Mesendoderm (in vitro differentiated cells): Measurements from ENCODE around the gene ARHGAP26.

Experiments used
- DNase-seq: peaks from one replicate; pipeline ENCODE4 v3.0.0; 2013
- H2AK5ac ChIP-seq: 2 replicates; pipeline ENCODE4 v1.6.1; 2013; ENCODE audit warnings: low read length, inconsistent platforms
- H2BK120ac ChIP-seq: 2 replicates; pipeline ENCODE4 v1.6.1; 2013; ENCODE audit warnings: low read depth, mild to moderate bottlenecking, low read length, moderate library complexity, mixed read lengths
- H2BK15ac ChIP-seq: replicated peaks from 2 replicates; pipeline ENCODE4 v1.6.1; 2013; ENCODE audit warnings: low read depth, mild to moderate bottlenecking, moderate library complexity
- H2BK5ac ChIP-seq: 2 replicates; pipeline ENCODE4 v1.6.1; 2013; ENCODE audit warnings: low read length, inconsistent platforms
- H3K18ac ChIP-seq: 2 replicates; pipeline ENCODE4 v1.6.1; 2013; ENCODE audit warnings: mild to moderate bottlenecking, low read length, mixed read lengths
- H3K23ac ChIP-seq: one replicate; pipeline ENCODE4 v1.6.1; 2013; ENCODE audit warnings: low read length
- H3K27ac ChIP-seq: 2 replicates; pipeline ENCODE4 v1.5.1; 2013; ENCODE audit warnings: low read depth, mild to moderate bottlenecking, inconsistent platforms, low read length, moderate library complexity
- H3K27me3 ChIP-seq: 2 replicates; pipeline ENCODE4 v1.6.1; 2013; ENCODE audit warnings: low read length, control low read depth, mild to moderate bottlenecking, inconsistent platforms; ENCODE audit not compliant: insufficient read depth, poor library complexity
- H3K36me3 ChIP-seq: 2 replicates; pipeline ENCODE4 v1.6.1; 2013; ENCODE audit warnings: low read length, inconsistent platforms; ENCODE audit not compliant: control insufficient read depth, insufficient read depth
- H3K4ac ChIP-seq: one replicate; pipeline ENCODE4 v1.6.1; 2013; ENCODE audit warnings: low read depth, mild to moderate bottlenecking, low read length, moderate library complexity
- H3K4me1 ChIP-seq: 2 replicates; pipeline ENCODE4 v1.6.1; 2013; ENCODE audit warnings: low read depth, low read length, inconsistent platforms; ENCODE audit not compliant: control insufficient read depth
- H3K4me2 ChIP-seq: 2 replicates; pipeline ENCODE4 v1.6.1; 2013; ENCODE audit warnings: low read length
- H3K4me3 ChIP-seq: 2 replicates; pipeline ENCODE4 v1.5.1; 2013; ENCODE audit warnings: mild to moderate bottlenecking, low read length
- H3K56ac ChIP-seq: one replicate; pipeline ENCODE4 v1.6.1; 2013; ENCODE audit warnings: low read length
- H3K79me1 ChIP-seq: 2 replicates; pipeline ENCODE4 v1.6.1; 2013; ENCODE audit warnings: low read length, inconsistent platforms
- H3K79me2 ChIP-seq: 2 replicates; pipeline ENCODE4 v1.6.1; 2013; ENCODE audit warnings: mild to moderate bottlenecking, low read length; ENCODE audit not compliant: control insufficient read depth, insufficient read depth
- H3K9ac ChIP-seq: 2 replicates; pipeline ENCODE4 v1.6.1; 2013; ENCODE audit warnings: low read length, inconsistent platforms
- H4K5ac ChIP-seq: one replicate; pipeline ENCODE4 v1.6.1; 2013; ENCODE audit warnings: low read length
- H4K8ac ChIP-seq: one replicate; pipeline ENCODE4 v1.6.1; 2013; ENCODE audit warnings: low read depth, mild to moderate bottlenecking, control low read depth, low read length, moderate library complexity
- WGBS: extraction: QIAGEN DNeasy Blood & Tissue Kit; methylation state at CpG from one replicate; pipeline ENCODE4 v1.1.7; 2013; ENCODE audit warnings: low lambda C conversion rate, missing lambda C conversion rate; ENCODE audit not compliant: insufficient coverage; ENCODE audit errors: extremely low coverage; 5-methylcytosine and 5-hydroxymethylcytosine counted together

The ARHGAP26 gene

GRCh38 chr5:142813220-142813619, 43.0 kb downstream of the ARHGAP26 start:
- Histone ChIP-seq H2BK120ac (no peak overlapping the region), H4K8ac (no peak overlapping the region), H3K9ac (no peak overlapping the region), H3K27ac (no peak overlapping the region), H2BK5ac (no peak overlapping the region), H3K56ac (no peak overlapping the region), H2AK5ac (no peak overlapping the region), H3K4ac (no peak overlapping the region), H4K5ac (no peak overlapping the region), H3K79me1 (peaks cover 1% of the 10 kb centered on the region), H3K18ac (no peak overlapping the region), H3K36me3 (no peaks in the 10 kb centered on the region), H3K4me3 (no peak overlapping the region), H3K4me1 (no peaks in the 10 kb centered on the region), H3K79me2 (no peaks in the 10 kb centered on the region), H3K23ac (no peak overlapping the region), H3K27me3 (no peaks in the 10 kb centered on the region), H2BK15ac (no peak overlapping the region), H3K4me2 (no peak overlapping the region)
- WGBS, result no CpG with 5 or more reads among the region's 3 CpGs
- DNase-seq, result no peak

GRCh38 chr5:142814122-142814521, 43.9 kb downstream of the ARHGAP26 start:
- H2BK120ac ChIP-seq, result no peak overlapping the region
- H4K5ac ChIP-seq, result no peak overlapping the region
- H2BK15ac ChIP-seq, result no peak overlapping the region
- H3K4me3 ChIP-seq, result no peak overlapping the region
- no peak overlapping the region for H3K23ac ChIP-seq
- no peak overlapping the region for H2AK5ac ChIP-seq
- no peak overlapping the region for H3K9ac ChIP-seq
- no peak overlapping the region for H4K8ac ChIP-seq
- no peaks in the 10 kb centered on the region for H3K4me1 ChIP-seq
- H3K56ac ChIP-seq, result no peak overlapping the region
- H3K4me2 ChIP-seq, result no peak overlapping the region
- H3K36me3 ChIP-seq, result no peaks in the 10 kb centered on the region
- no peak overlapping the region for H3K27ac ChIP-seq
- no peaks in the 10 kb centered on the region for H3K27me3 ChIP-seq
- no CpG with 5 or more reads among the region's 3 CpGs for WGBS
- no peak overlapping the region for H3K18ac ChIP-seq
- H3K79me1 ChIP-seq, result peaks cover 1% of the 10 kb centered on the region
- H2BK5ac ChIP-seq, result no peak overlapping the region
- no peaks in the 10 kb centered on the region for H3K79me2 ChIP-seq
- no peak overlapping the region for H3K4ac ChIP-seq
- DNase-seq, result no peak

- Histone ChIP-seq H2AK5ac (no peak overlapping the region), H2BK120ac (no peak overlapping the region), H3K4me2 (no peak overlapping the region), H4K8ac (no peak overlapping the region), H3K79me2 (no peaks in the 10 kb centered on the region), H3K4ac (no peak overlapping the region), H3K9ac (no peak overlapping the region), H3K79me1 (no peaks in the 10 kb centered on the region), H3K27me3 (no peaks in the 10 kb centered on the region), H3K4me3 (no peak overlapping the region), H3K27ac (no peak overlapping the region), H4K5ac (no peak overlapping the region), H2BK5ac (no peak overlapping the region), H3K56ac (no peak overlapping the region), H3K36me3 (no peaks in the 10 kb centered on the region), H2BK15ac (no peak overlapping the region), H3K18ac (no peak overlapping the region), H3K4me1 (no peaks in the 10 kb centered on the region), H3K23ac (no peak overlapping the region)
- no CpG with 5 or more reads among the region's 2 CpGs for WGBS
- no peak for DNase-seq
These were observed 45.3 kb downstream of the ARHGAP26 start for GRCh38 chr5:142815469-142815868.

- no peaks in the 10 kb centered on the region for H3K79me2 ChIP-seq
- no CpG with 5 or more reads among the region's 6 CpGs for WGBS
- H3K18ac ChIP-seq, result no peak overlapping the region
- no peak overlapping the region for H2BK120ac ChIP-seq
- H3K56ac ChIP-seq, result no peak overlapping the region
- H4K5ac ChIP-seq, result no peak overlapping the region
- H3K4me2 ChIP-seq, result no peak overlapping the region
- peak; percentile 40 for DNase-seq
- H4K8ac ChIP-seq, result no peak overlapping the region
- H3K27me3 ChIP-seq, result no peaks in the 10 kb centered on the region
- no peak overlapping the region for H2BK15ac ChIP-seq
- H3K4ac ChIP-seq, result no peak overlapping the region
- no peak overlapping the region for H3K27ac ChIP-seq
- H3K4me1 ChIP-seq, result no peaks in the 10 kb centered on the region
- no peak overlapping the region for H3K4me3 ChIP-seq
- H2AK5ac ChIP-seq, result no peak overlapping the region
- H2BK5ac ChIP-seq, result no peak overlapping the region
- H3K9ac ChIP-seq, result no peak overlapping the region
- H3K79me1 ChIP-seq, result no peaks in the 10 kb centered on the region
- no peak overlapping the region for H3K23ac ChIP-seq
- H3K36me3 ChIP-seq, result no peaks in the 10 kb centered on the region
These were observed 46.6 kb downstream of the ARHGAP26 start for GRCh38 chr5:142816531-142817430.

GRCh38 chr5:142817949-142818431, 47.8 kb downstream of the ARHGAP26 start:
- no peak overlapping the region for H2BK5ac ChIP-seq
- no peak overlapping the region for H3K56ac ChIP-seq
- no peak overlapping the region for H4K5ac ChIP-seq
- H3K79me1 ChIP-seq, result no peaks in the 10 kb centered on the region
- no peak overlapping the region for H4K8ac ChIP-seq
- H2BK15ac ChIP-seq, result no peak overlapping the region
- H3K4me2 ChIP-seq, result no peak overlapping the region
- H2BK120ac ChIP-seq, result no peak overlapping the region
- no peak overlapping the region for H3K4me3 ChIP-seq
- H2AK5ac ChIP-seq, result no peak overlapping the region
- H3K79me2 ChIP-seq, result no peaks in the 10 kb centered on the region
- no peak overlapping the region for H3K18ac ChIP-seq
- no peak for DNase-seq
- no CpG with 5 or more reads among the region's 3 CpGs for WGBS
- H3K36me3 ChIP-seq, result no peaks in the 10 kb centered on the region
- H3K4ac ChIP-seq, result no peak overlapping the region
- no peak overlapping the region for H3K27ac ChIP-seq
- H3K4me1 ChIP-seq, result no peaks in the 10 kb centered on the region
- H3K23ac ChIP-seq, result no peak overlapping the region
- H3K9ac ChIP-seq, result no peak overlapping the region
- H3K27me3 ChIP-seq, result no peaks in the 10 kb centered on the region

GRCh38 chr5:142819292-142819691, 49.1 kb downstream of the ARHGAP26 start:
- H3K23ac ChIP-seq, result no peak overlapping the region
- H3K4me1 ChIP-seq, result no peaks in the 10 kb centered on the region
- H3K27ac ChIP-seq, result no peak overlapping the region
- no peaks in the 10 kb centered on the region for H3K79me1 ChIP-seq
- no peak overlapping the region for H3K4me3 ChIP-seq
- H3K9ac ChIP-seq, result no peak overlapping the region
- no peak overlapping the region for H3K18ac ChIP-seq
- no peak overlapping the region for H2BK15ac ChIP-seq
- H2BK120ac ChIP-seq, result no peak overlapping the region
- no peak overlapping the region for H2AK5ac ChIP-seq
- no peak overlapping the region for H3K4ac ChIP-seq
- H3K79me2 ChIP-seq, result no peaks in the 10 kb centered on the region
- no peak overlapping the region for H2BK5ac ChIP-seq
- H3K36me3 ChIP-seq, result no peaks in the 10 kb centered on the region
- no peak overlapping the region for H3K4me2 ChIP-seq
- H4K5ac ChIP-seq, result no peak overlapping the region
- no peak overlapping the region for H4K8ac ChIP-seq
- no peaks in the 10 kb centered on the region for H3K27me3 ChIP-seq
- H3K56ac ChIP-seq, result no peak overlapping the region
- DNase-seq, result no peak
